ENCODE results near the gene CDH18.

Gene CDH18

GRCh38 chr5:19977099-19977498, 10.9 kb downstream of the CDH18 start:
- no peaks in the 10 kb centered on the region for H3K4me1 Mint-ChIP-seq
- H3K4me3 Mint-ChIP-seq = no peak overlapping the region
- peaks cover 5% of the 10 kb centered on the region for H3K9me3 Mint-ChIP-seq
- no peaks in the 10 kb centered on the region for H3K36me3 Mint-ChIP-seq
- H3K27ac Mint-ChIP-seq = no peak overlapping the region
- H3K27me3 Mint-ChIP-seq = no peaks in the 10 kb centered on the region
- no peak for ATAC-seq

- Mint-ChIP-seq H3K27ac (no peak overlapping the region), H3K4me1 (no peaks in the 10 kb centered on the region), H3K9me3 (peaks cover 5% of the 10 kb centered on the region), H3K4me3 (no peak overlapping the region), H3K36me3 (no peaks in the 10 kb centered on the region), H3K27me3 (no peaks in the 10 kb centered on the region)
- ATAC-seq = no peak
These were observed 12.2 kb downstream of the CDH18 start for GRCh38 chr5:19975795-19976194.

GRCh38 chr5:19960451-19960850, 27.5 kb downstream of the CDH18 start:
- no peak for ATAC-seq
- Mint-ChIP-seq H3K27me3 (no peaks in the 10 kb centered on the region), H3K36me3 (no peaks in the 10 kb centered on the region), H3K4me1 (no peaks in the 10 kb centered on the region), H3K9me3 (peaks cover 3% of the 10 kb centered on the region), H3K27ac (no peak overlapping the region), H3K4me3 (no peak overlapping the region)

- Mint-ChIP-seq H3K27me3 (no peaks in the 10 kb centered on the region), H3K36me3 (no peaks in the 10 kb centered on the region), H3K27ac (no peak overlapping the region), H3K9me3 (peaks cover 2% of the 10 kb centered on the region), H3K4me1 (no peaks in the 10 kb centered on the region), H3K4me3 (no peak overlapping the region)
- ATAC-seq = no peak
These were observed 28.1 kb downstream of the CDH18 start for GRCh38 chr5:19959830-19960384.

- H3K9me3 Mint-ChIP-seq = no peaks in the 10 kb centered on the region
- H3K4me1 Mint-ChIP-seq = no peaks in the 10 kb centered on the region
- H3K4me3 Mint-ChIP-seq = no peak overlapping the region
- no peak overlapping the region for H3K27ac Mint-ChIP-seq
- ATAC-seq = no peak
- no peaks in the 10 kb centered on the region for H3K36me3 Mint-ChIP-seq
- no peaks in the 10 kb centered on the region for H3K27me3 Mint-ChIP-seq
These were observed 37.1 kb downstream of the CDH18 start for GRCh38 chr5:19950897-19951296.

GRCh38 chr5:19940192-19940591, 47.8 kb downstream of the CDH18 start:
- Mint-ChIP-seq H3K27me3 (no peaks in the 10 kb centered on the region), H3K4me1 (no peaks in the 10 kb centered on the region), H3K4me3 (no peak overlapping the region), H3K27ac (no peak overlapping the region), H3K36me3 (no peaks in the 10 kb centered on the region), H3K9me3 (peaks cover 3% of the 10 kb centered on the region)
- no peak for ATAC-seq

- no peaks in the 10 kb centered on the region for H3K4me1 Mint-ChIP-seq
- no peak for ATAC-seq
- H3K9me3 Mint-ChIP-seq = peaks cover 4% of the 10 kb centered on the region
These were observed 57.5 kb downstream of the CDH18 start for GRCh38 chr5:19930451-19930850.

GRCh38 chr5:19928562-19929421, 59.2 kb downstream of the CDH18 start:
- H3K36me3 Mint-ChIP-seq = no peaks in the 10 kb centered on the region
- H3K27ac Mint-ChIP-seq = no peak overlapping the region
- H3K27me3 Mint-ChIP-seq = no peaks in the 10 kb centered on the region
- no peaks in the 10 kb centered on the region for H3K4me1 Mint-ChIP-seq
- H3K4me3 Mint-ChIP-seq = no peak overlapping the region
- ATAC-seq = no peak
- peaks cover 4% of the 10 kb centered on the region for H3K9me3 Mint-ChIP-seq

More at GRCh38 chr5:19930451-19930850, 57.5 kb downstream of the CDH18 start:
- Mint-ChIP-seq H3K4me3 (no peak overlapping the region), H3K27me3 (no peaks in the 10 kb centered on the region), H3K36me3 (no peaks in the 10 kb centered on the region), H3K27ac (no peak overlapping the region)

- ATAC-seq = no peak
- H3K27ac Mint-ChIP-seq = no peak overlapping the region
- no peak overlapping the region for H3K4me3 Mint-ChIP-seq
- peaks cover 4% of the 10 kb centered on the region for H3K9me3 Mint-ChIP-seq
- H3K36me3 Mint-ChIP-seq = no peaks in the 10 kb centered on the region
- H3K4me1 Mint-ChIP-seq = no peaks in the 10 kb centered on the region
- H3K27me3 Mint-ChIP-seq = no peaks in the 10 kb centered on the region
These were observed 60.1 kb downstream of the CDH18 start for GRCh38 chr5:19927919-19928318.

- no peaks in the 10 kb centered on the region for H3K36me3 Mint-ChIP-seq
These were observed 60.8 kb downstream of the CDH18 start for GRCh38 chr5:19927170-19927569.

GRCh38 chr5:19923742-19924141, 64.3 kb downstream of the CDH18 start:
- ATAC-seq = no peak
- Mint-ChIP-seq H3K9me3 (no peaks in the 10 kb centered on the region), H3K4me1 (no peaks in the 10 kb centered on the region), H3K27me3 (no peaks in the 10 kb centered on the region), H3K36me3 (no peaks in the 10 kb centered on the region), H3K4me3 (no peak overlapping the region), H3K27ac (no peak overlapping the region)

More at GRCh38 chr5:19927170-19927569, 60.8 kb downstream of the CDH18 start:
- Mint-ChIP-seq H3K27me3 (no peaks in the 10 kb centered on the region), H3K4me3 (no peak overlapping the region), H3K9me3 (no peaks in the 10 kb centered on the region), H3K4me1 (no peaks in the 10 kb centered on the region), H3K27ac (no peak overlapping the region)
- ATAC-seq = no peak

- H3K27me3 Mint-ChIP-seq = no peaks in the 10 kb centered on the region
- H3K9me3 Mint-ChIP-seq = no peaks in the 10 kb centered on the region
- no peak overlapping the region for H3K4me3 Mint-ChIP-seq
- no peak for ATAC-seq
- H3K36me3 Mint-ChIP-seq = no peaks in the 10 kb centered on the region
- no peak overlapping the region for H3K27ac Mint-ChIP-seq
- no peaks in the 10 kb centered on the region for H3K4me1 Mint-ChIP-seq
These were observed 67.2 kb downstream of the CDH18 start for GRCh38 chr5:19920761-19921160.

- H3K4me1 Mint-ChIP-seq = no peaks in the 10 kb centered on the region
- H3K36me3 Mint-ChIP-seq = no peaks in the 10 kb centered on the region
- no peak overlapping the region for H3K27ac Mint-ChIP-seq
- H3K4me3 Mint-ChIP-seq = no peak overlapping the region
- H3K9me3 Mint-ChIP-seq = no peaks in the 10 kb centered on the region
- H3K27me3 Mint-ChIP-seq = no peaks in the 10 kb centered on the region
- no peak for ATAC-seq
These were observed 69.2 kb downstream of the CDH18 start for GRCh38 chr5:19918780-19919179.

GRCh38 chr5:19917588-19918122, 70.3 kb downstream of the CDH18 start:
- H3K9me3 Mint-ChIP-seq = no peaks in the 10 kb centered on the region
- no peak overlapping the region for H3K27ac Mint-ChIP-seq
- no peaks in the 10 kb centered on the region for H3K36me3 Mint-ChIP-seq
- no peaks in the 10 kb centered on the region for H3K27me3 Mint-ChIP-seq
- ATAC-seq = no peak
- no peak overlapping the region for H3K4me3 Mint-ChIP-seq
- H3K4me1 Mint-ChIP-seq = no peaks in the 10 kb centered on the region

GRCh38 chr5:19910136-19910535, 77.9 kb downstream of the CDH18 start:
- Mint-ChIP-seq H3K27me3 (no peaks in the 10 kb centered on the region), H3K36me3 (no peaks in the 10 kb centered on the region), H3K9me3 (no peaks in the 10 kb centered on the region), H3K4me1 (no peaks in the 10 kb centered on the region), H3K4me3 (no peak overlapping the region), H3K27ac (no peak overlapping the region)
- ATAC-seq = no peak

GRCh38 chr5:19904766-19905165, 83.2 kb downstream of the CDH18 start:
- Mint-ChIP-seq H3K4me3 (no peak overlapping the region), H3K36me3 (no peaks in the 10 kb centered on the region), H3K4me1 (no peaks in the 10 kb centered on the region), H3K27ac (no peak overlapping the region), H3K27me3 (no peaks in the 10 kb centered on the region), H3K9me3 (no peaks in the 10 kb centered on the region)
- no peak for ATAC-seq
